A204.1 (cell line): ENCODE measurements around the gene CD14.
"Not testable (repeated sequence)": the region's sequence is repeated elsewhere in the genome, so short reads cannot be mapped to it uniquely, and the experiment has no call there.

ENCODE experiments used
- FAIRE-seq: peaks from 2 replicates; lab custom pipeline; 2012; peaks lifted over from hg19 to GRCh38; lab: Jason Lieb, UNC

Gene CD14

DNA sequence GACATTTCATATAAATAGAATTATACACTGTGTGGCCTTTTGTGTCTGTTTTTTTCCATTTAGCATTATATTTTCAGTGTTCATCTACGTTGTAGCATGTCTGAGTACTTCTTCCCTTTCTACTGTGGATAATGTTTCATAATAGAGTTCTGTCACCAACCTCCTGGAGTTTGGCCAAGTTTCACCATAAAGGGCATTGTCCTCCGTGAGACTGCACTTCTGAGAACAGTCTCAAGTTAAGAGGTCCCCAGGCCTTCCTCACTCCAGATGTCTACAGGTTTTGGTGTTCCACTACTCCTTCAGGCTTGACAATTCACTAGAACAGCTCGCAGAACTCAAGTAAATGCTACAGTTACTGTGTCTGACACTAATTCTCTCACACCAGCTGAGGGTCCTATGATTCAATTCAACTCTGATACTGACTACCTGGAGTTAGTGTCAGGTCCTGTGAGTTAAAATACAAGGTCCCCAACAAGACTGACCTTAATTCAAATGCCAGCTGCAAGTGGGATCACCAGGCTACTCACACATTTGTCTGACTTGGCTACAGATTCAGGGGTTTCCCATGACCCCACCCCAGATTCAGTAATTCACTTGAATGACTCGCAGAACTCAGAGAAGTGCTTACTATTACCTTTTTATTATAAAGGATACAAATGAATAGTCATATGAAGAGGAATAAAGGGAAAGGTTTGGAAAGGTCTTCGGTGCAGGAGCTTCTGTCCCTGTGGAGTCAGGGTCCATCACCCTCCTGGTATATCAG is 37.3 kb downstream of the CD14 start:
- FAIRE-seq = no peak

- no peak for FAIRE-seq
Measured at GRCh38 chr5:140594169-140594568, 38.8 kb downstream of the CD14 start.

GRCh38 chr5:140593070-140593469 is 39.9 kb downstream of the CD14 start:
- not testable (repeated sequence) for FAIRE-seq

- no peak for FAIRE-seq
Measured at GRCh38 chr5:140591747-140592372, 41.1 kb downstream of the CD14 start.

DNA sequence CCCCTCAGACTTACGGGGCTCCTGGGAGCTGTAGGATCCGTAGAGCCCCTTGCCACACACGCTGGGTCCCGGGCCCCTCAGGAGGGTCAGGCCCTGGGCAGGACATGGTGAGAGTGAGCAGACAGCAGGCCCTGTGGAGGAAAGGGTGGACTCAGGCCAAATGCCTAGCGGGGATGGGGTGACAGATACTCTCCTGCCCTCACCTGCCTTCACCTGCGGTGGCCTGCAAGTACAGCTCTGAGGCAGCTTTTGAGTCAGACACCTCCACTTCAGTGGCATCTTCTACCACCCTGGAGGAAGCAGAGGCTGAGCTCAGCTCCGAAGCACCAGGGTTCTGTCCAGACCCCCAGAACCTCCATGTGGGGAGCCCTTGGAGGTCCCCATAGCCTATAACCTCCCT is 42.1 kb downstream of the CD14 start:
- no peak for FAIRE-seq

DNA sequence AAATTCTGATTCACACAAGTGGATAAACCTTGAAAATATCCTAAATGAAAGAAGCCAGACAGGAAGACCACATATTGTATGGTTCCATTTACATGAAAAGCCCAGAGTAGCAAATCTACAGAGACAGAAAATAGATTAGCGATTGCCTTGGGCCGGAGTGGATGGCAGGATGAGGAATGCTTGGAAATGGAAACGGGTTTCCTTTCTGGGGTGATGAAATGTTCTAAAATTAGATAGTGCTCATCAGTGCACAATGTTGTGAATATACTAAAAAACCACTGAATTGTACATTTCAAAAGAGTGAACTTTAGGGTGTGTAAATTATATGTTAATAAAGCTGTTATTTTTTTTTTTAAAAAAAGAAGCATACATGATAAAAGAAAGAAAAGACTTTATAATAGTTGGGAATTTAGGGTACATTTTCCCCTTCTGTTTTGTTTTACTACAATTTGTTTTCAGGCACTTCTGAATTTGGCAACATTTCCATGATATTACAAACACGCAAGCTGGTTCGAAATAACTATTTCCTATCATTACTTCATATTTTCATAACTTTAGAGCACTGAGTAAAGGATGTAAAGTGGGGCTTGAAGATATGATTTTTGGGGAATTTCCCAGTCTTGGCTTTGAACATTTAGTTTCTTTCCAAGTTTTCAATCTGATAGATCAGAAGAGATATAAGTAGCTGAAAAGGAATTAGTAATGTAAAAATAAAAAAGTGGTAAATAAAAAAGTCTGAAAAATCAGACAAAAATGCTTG is 44.5 kb downstream of the CD14 start:
- FAIRE-seq = no peak

GRCh38 chr5:140587495-140587894 is 45.5 kb downstream of the CD14 start:
- FAIRE-seq = no peak
